ENCODE data around the gene HGS. TPM values are rescaled to one million over a fixed set of nuclear protein-coding genes. Genes with fewer than 3 reads are reported as not detected.

Gene HGS
- polyA plus RNA-seq, 1 donor: 96.5 TPM

GRCh38 chr17:81682565-81683207, 1.1 kb upstream of the HGS start:
- no peak for DNase-seq

- DNase-seq: no peak
These were observed 615 bp upstream of the HGS start for GRCh38 chr17:81683208-81683583.

GRCh38 chr17:81684442-81684911, 666 bp downstream of the HGS start:
- DNase-seq: no peak

GRCh38 chr17:81685108-81685507, 1.3 kb downstream of the HGS start:
- no peak for DNase-seq

- no peak for DNase-seq
These were observed 2.8 kb downstream of the HGS start for GRCh38 chr17:81686614-81687013.

GRCh38 chr17:81687770-81688541, 4.1 kb downstream of the HGS start:
- DNase-seq: no peak

- no peak for DNase-seq
These were observed 4.8 kb downstream of the HGS start for GRCh38 chr17:81688616-81689015.

- DNase-seq: no peak
These were observed 6.3 kb downstream of the HGS start for GRCh38 chr17:81690066-81690465.

GRCh38 chr17:81690549-81690948, 6.7 kb downstream of the HGS start:
- DNase-seq: no peak

GRCh38 chr17:81691196-81691595, 7.4 kb downstream of the HGS start:
- no peak for DNase-seq

GRCh38 chr17:81691608-81692007, 7.8 kb downstream of the HGS start:
- DNase-seq: no peak

GRCh38 chr17:81693509-81694210, 9.8 kb downstream of the HGS start:
- no peak for DNase-seq

- DNase-seq: no peak
These were observed 11.0 kb downstream of the HGS start for GRCh38 chr17:81694810-81695209.

- DNase-seq: no peak
These were observed 11.4 kb downstream of the HGS start for GRCh38 chr17:81695211-81695610.

- no peak for DNase-seq
These were observed 12.0 kb downstream of the HGS start for GRCh38 chr17:81695801-81696200.

- no peak for DNase-seq
These were observed 12.6 kb downstream of the HGS start for GRCh38 chr17:81696218-81696941.

GRCh38 chr17:81697261-81698044, 13.6 kb downstream of the HGS start:
- no peak for DNase-seq

GRCh38 chr17:81700353-81701287, 16.8 kb downstream of the HGS start:
- DNase-seq: no peak

GRCh38 chr17:81701288-81702071, 17.7 kb downstream of the HGS start:
- no peak for DNase-seq

All from left kidney (tissue), 2 donors.